K562 (cell line): Measurements from ENCODE around the gene FAM227B. TPM values are rescaled to one million over a fixed set of nuclear protein-coding genes. Genes with fewer than 3 reads are reported as not detected.
"Not testable (repeated sequence)": the region's sequence is repeated elsewhere in the genome, so short reads cannot be mapped to it uniquely, and the experiment has no call there.

Experiments used
- ATAC-seq: fragments of 200-7000 bp; cut with Tn5 transposase; 3 replicates; pipeline ENCODE4 v1.9.1; 2020; ENCODE audit warnings: moderate library complexity
- BruUV-seq: library from RNA; stranded (reverse); fragments of 400-500 nt; replicated peaks from 2 replicates; lab custom pipeline; 2021; lab: Mats Ljungman, UMichigan
- CTCF ChIA-PET: fragments of 300-600 bp; formaldehyde crosslinking; extraction: SDS; loops from one replicate; lab custom pipeline; 2021; ENCODE audit warnings: low intra/inter-chr PET ratio; lab: Yijun Ruan, JAX
- POLR2A ChIA-PET: fragments of 300-600, 350-650 bp; sonication (Branson Sonifier 250); formaldehyde crosslinking; extraction: SDS; loops from one replicate; lab custom pipeline; 2021; ENCODE audit warnings: antibody characterized with exemption, inconsistent platforms; lab: Yijun Ruan, JAX
- DNase-seq, 4 experiments: peaks; one replicate each; pipeline versions ENCODE4 v3.0.0 to v3.0.0-alpha.2; 2011 to 2018; ENCODE audit warnings: low spot score in 3 of 4, mixed read lengths in 3 of 4; ENCODE audit errors: extremely low read depth in 1 of 4
- FAIRE-seq: peaks from 2 replicates; lab custom pipeline; 2011; peaks lifted over from hg19 to GRCh38; lab: Jason Lieb, UNC
- H2AFZ ChIP-seq: 2 replicates; pipeline ENCODE4 v1.6.0; 2011; ENCODE audit warnings: low read depth, low read length, control low read depth, inconsistent platforms
- H3K27ac ChIP-seq: fragments of 200-600 bp; 3 replicates; pipeline ENCODE4 v1.8.0; 2011; ENCODE audit warnings: low read depth, mild to moderate bottlenecking, control low read depth, inconsistent platforms, low read length, moderate library complexity, mixed read lengths; ENCODE audit errors: extremely low read depth
- H3K27me3 ChIP-seq, 2 experiments: fragments of 300-600 bp in 1 of 2; 2 replicates in 1 of 2; 3 replicates in 1 of 2; pipeline versions ENCODE4 v1.6.0 to v1.8.0; 2011; ENCODE audit warnings: inconsistent platforms in 2 of 2, low read length in 2 of 2, mild to moderate bottlenecking in 1 of 2, mixed read lengths in 1 of 2, moderate library complexity in 1 of 2; ENCODE audit not compliant: control insufficient read depth in 2 of 2, insufficient read depth in 2 of 2
- H3K36me3 ChIP-seq: fragments of 300-600 bp; 3 replicates; pipeline ENCODE4 v1.8.0; 2011; ENCODE audit warnings: mild to moderate bottlenecking, low read length, inconsistent platforms; ENCODE audit not compliant: control insufficient read depth, insufficient read depth
- H3K4me1 ChIP-seq, 2 experiments: fragments of 200-600 bp in 1 of 2; replicated peaks in 1 of 2; 2 replicates in 1 of 2; 3 replicates in 1 of 2; pipeline versions ENCODE4 v1.5.1 to v1.8.0; 2011; ENCODE audit warnings: inconsistent platforms in 2 of 2, low read length in 2 of 2, mild to moderate bottlenecking in 1 of 2, mixed read lengths in 1 of 2, moderate library complexity in 1 of 2; ENCODE audit not compliant: control insufficient read depth in 2 of 2, insufficient read depth in 2 of 2
- H3K4me2 ChIP-seq: 2 replicates; pipeline ENCODE4 v1.6.1; 2011; ENCODE audit warnings: low read length, control low read depth, inconsistent platforms, mixed read lengths; ENCODE audit not compliant: insufficient read depth
- H3K4me3 ChIP-seq: fragments of 200-600 bp; sonication (generic), shearing (Covaris generic); 2 replicates; pipeline ENCODE4 v1.5.1; 2016; ENCODE audit warnings: control low read depth, inconsistent platforms
- H3K79me2 ChIP-seq: fragments of 200-600 bp; 3 replicates; pipeline ENCODE4 v1.8.0; 2011; ENCODE audit warnings: low read length, inconsistent platforms; ENCODE audit not compliant: control insufficient read depth, insufficient read depth
- H3K9ac ChIP-seq, 2 experiments: 2 replicates each; pipeline versions ENCODE4 v1.6.0 to v1.6.1; 2011; ENCODE audit warnings: low read depth in 2 of 2, low read length in 2 of 2, control low read depth in 1 of 2, inconsistent platforms in 1 of 2, mild to moderate bottlenecking in 1 of 2, mixed read lengths in 1 of 2; ENCODE audit not compliant: insufficient read depth in 1 of 2
- H3K9me1 ChIP-seq: one replicate; pipeline ENCODE4 v1.6.0; 2011; ENCODE audit warnings: inconsistent platforms, mild to moderate bottlenecking, low read length, moderate library complexity; ENCODE audit not compliant: control insufficient read depth, insufficient read depth
- H3K9me3 ChIP-seq: replicated peaks from 2 replicates; pipeline ENCODE4 v1.5.1; 2011; ENCODE audit warnings: low read depth, low read length, inconsistent platforms; ENCODE audit not compliant: control insufficient read depth, insufficient read depth
- H4K20me1 ChIP-seq: replicated peaks from 2 replicates; pipeline ENCODE4 v1.6.1; 2011; ENCODE audit warnings: low read length, inconsistent platforms, mixed read lengths; ENCODE audit not compliant: control insufficient read depth, insufficient read depth
- ARID1B ChIP-seq: fragments of 450-650 bp; IDR thresholded peaks from 2 replicates; pipeline ENCODE4 v1.6.1; 2016; ENCODE audit warnings: antibody characterized with exemption, mild to moderate bottlenecking, inconsistent platforms
- CBFA2T3 ChIP-seq: fragments of 450-650 bp; IDR thresholded peaks from 2 replicates; pipeline ENCODE4 v1.6.1; 2017
- SOX6 ChIP-seq: fragments of 450-650 bp; IDR thresholded peaks from 2 replicates; pipeline ENCODE4 v1.6.1; 2014; ENCODE audit warnings: mild to moderate bottlenecking
- SPI1 ChIP-seq: IDR thresholded peaks from 2 replicates; pipeline ENCODE4 v1.6.1; 2011; ENCODE audit warnings: low read depth, low read length, control low read depth, borderline replicate concordance
- TAL1 ChIP-seq: fragments of 450-650 bp; IDR thresholded peaks from 2 replicates; pipeline ENCODE4 v1.6.1; 2016; ENCODE audit warnings: mild to moderate bottlenecking
- TEAD4 ChIP-seq, 2 experiments: sonication (generic) in 1 of 2; formaldehyde crosslinking in 1 of 2; IDR thresholded peaks; 2 replicates each; pipeline versions ENCODE4 v1.6.1 to v1.8.0; 2012 to 2022; ENCODE audit warnings: borderline replicate concordance in 1 of 2, inconsistent platforms in 1 of 2, low read length in 1 of 2, mild to moderate bottlenecking in 1 of 2, missing genetic modification reagents in 1 of 2
- ZNF324 ChIP-seq: fragments of 250-450 bp; sonication (Bioruptor Pico); IDR thresholded peaks from 2 replicates; pipeline ENCODE4 v1.4.0; 2020; ENCODE audit warnings: mild to moderate bottlenecking
- WGBS: fragments of 100-300 bp; shearing (Covaris generic); methylation state at CpG from one replicate; pipeline ENCODE4 v1.1.6; 2016; ENCODE audit warnings: low coverage, mixed read lengths; ENCODE audit not compliant: insufficient coverage; ENCODE audit errors: missing lambda C conversion rate; 5-methylcytosine and 5-hydroxymethylcytosine counted together
- in situ Hi-C: fragments of 300-500 bp; cut with MboI; formaldehyde crosslinking; loops from 4 replicates; pipeline ENCODE4 v1.15.0; 2018; ENCODE audit warnings: inconsistent platforms, mixed read lengths
- intact Hi-C: fragments of 100-400 bp; cut with micrococcal nuclease; formaldehyde crosslinking; loops from 2 replicates; pipeline ENCODE4 v1.14.2; 2022
- polyA plus RNA-seq, 8 experiments: library from polyadenylated mRNA; depleted of rRNA in 4 of 8; stranded (reverse) in 5 of 8; unstranded in 3 of 8; fragments of >200 nt; fragmentation: Nextera tagmentation in 2 of 8; fragmentation: Illumina TruSeq in 1 of 8; extraction: Ambion mirVana in 2 of 8; extraction: Trizol in 1 of 8; gene quantifications; 2 replicates each; pipeline versions ENCODE4 v1.2.1 to v1.2.3, GENCODE V29; 2011 to 2014; ENCODE audit warnings: inconsistent platforms in 1 of 8, missing spikeins in 1 of 8
- total RNA-seq, 7 experiments: library from RNA; depleted of rRNA in 6 of 7; stranded (reverse); fragments of >200 nt in 6 of 7; fragmentation: Illumina TruSeq in 2 of 7; extraction: Trizol in 2 of 7; gene quantifications; 2 replicates each; pipeline versions ENCODE4 v1.2.1 to v1.2.3, GENCODE V29; 2011 to 2021; ENCODE audit warnings: low replicate concordance in 1 of 7

The FAM227B gene
- total and polyA plus RNA-seq, 9 of the 15 experiments (the other 6 are each of a cell fraction or from before 2014, with no cell fraction given) = 5.1 to 12.5 (median 11.2) TPM

DNA sequence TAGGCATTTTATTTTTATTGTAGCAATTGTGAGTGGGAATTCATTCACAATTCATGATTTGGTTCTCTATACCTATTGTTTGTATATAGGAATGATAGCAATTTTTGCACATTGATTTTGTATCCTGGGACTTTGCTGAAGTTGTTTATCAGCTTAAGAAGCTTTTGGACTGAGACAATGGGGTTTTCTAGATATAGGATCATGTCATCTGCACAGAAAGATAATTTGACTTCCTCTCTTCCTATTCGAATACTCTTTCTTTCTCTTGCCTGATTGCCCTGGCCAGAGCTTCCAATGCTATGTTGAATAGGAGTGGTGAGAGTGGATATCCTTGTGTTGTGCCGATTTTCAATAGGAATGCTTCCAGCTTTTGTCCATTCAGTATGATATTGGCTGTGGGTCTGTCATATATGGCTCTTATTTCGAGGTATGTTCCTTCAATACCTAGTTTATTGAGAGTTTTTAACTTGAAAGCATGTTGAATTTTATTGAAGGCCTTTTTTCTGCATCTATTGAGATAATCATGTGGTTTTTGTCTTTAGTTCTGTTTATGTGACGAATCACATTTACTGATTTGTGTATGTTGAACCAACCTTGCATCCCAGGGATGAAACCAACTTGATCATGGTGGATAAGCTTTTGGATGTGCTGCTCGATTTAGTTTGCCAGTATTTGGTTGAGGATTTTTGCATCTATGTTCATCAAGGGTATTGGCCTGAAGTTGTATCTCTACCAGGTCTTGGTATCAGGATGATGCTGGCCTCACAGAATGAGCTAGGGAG is 217.9 kb downstream of the FAM227B start:
- H3K36me3 ChIP-seq; H3K79me2 ChIP-seq; ATAC-seq; FAIRE-seq; CTCF ChIA-PET; H2AFZ ChIP-seq; in situ Hi-C loops; DNase-seq; H3K9me1 ChIP-seq; H3K27ac ChIP-seq; BruUV-seq; POLR2A ChIA-PET; H4K20me1 ChIP-seq; H3K4me1 ChIP-seq; H3K9me3 ChIP-seq; H3K4me2 ChIP-seq; H3K4me3 ChIP-seq; intact Hi-C loops; H3K9ac ChIP-seq; TF ChIP-seq TEAD4 (CRISPR knock-in tag; IDR thresholded peaks at IDR 0.05; ENCODE audit: borderline replicate concordance): not testable (repeated sequence)
- peaks cover 0 to 12% of the 10 kb centered on the region in 2 experiments; a peak in 3 of 5 replicates for H3K27me3 ChIP-seq
- 0% methylated on average over 5 of the region's 5 CpGs for WGBS
- TF ChIP-seq TAL1 (peak; percentile 44), CBFA2T3 (peak; percentile 31; the same call in 1 of the 2 replicates), ZNF324 (CRISPR knock-in tag) (peak; percentile 99), TEAD4 (IDR thresholded peaks at IDR 0.05; ENCODE audit: low read length) (0 out of 2 replicates have a peak, but pooled peaks have one; percentile 9), ARID1B (peak; percentile 57), SPI1 (peak; percentile 40; the same call in 1 of the 2 replicates), SOX6 (peak; percentile 65; the same call in 1 of the 2 replicates)
